ENCODE measurements around the gene CXCL6.

- TF ChIP-seq CTCF (conservative IDR thresholded peaks at IDR 0.05) (no peak), ZFX (IDR thresholded peaks at IDR 0.05) (no peak)
These were observed 20.0 kb downstream of the CXCL6 start for GRCh38 chr4:73856518-73856917.

Data from C4-2B (cell line).